ENCODE data around the gene INCA1. TPM values are rescaled to one million over a fixed set of nuclear protein-coding genes. Genes with fewer than 3 reads are reported as not detected.
A peak's percentile ranks its signal among the peaks of the same experiment; 100 is the strongest.

INCA1 gene
- total RNA-seq, 1 experiment from 2014 or later, result 1.3 TPM

DNA sequence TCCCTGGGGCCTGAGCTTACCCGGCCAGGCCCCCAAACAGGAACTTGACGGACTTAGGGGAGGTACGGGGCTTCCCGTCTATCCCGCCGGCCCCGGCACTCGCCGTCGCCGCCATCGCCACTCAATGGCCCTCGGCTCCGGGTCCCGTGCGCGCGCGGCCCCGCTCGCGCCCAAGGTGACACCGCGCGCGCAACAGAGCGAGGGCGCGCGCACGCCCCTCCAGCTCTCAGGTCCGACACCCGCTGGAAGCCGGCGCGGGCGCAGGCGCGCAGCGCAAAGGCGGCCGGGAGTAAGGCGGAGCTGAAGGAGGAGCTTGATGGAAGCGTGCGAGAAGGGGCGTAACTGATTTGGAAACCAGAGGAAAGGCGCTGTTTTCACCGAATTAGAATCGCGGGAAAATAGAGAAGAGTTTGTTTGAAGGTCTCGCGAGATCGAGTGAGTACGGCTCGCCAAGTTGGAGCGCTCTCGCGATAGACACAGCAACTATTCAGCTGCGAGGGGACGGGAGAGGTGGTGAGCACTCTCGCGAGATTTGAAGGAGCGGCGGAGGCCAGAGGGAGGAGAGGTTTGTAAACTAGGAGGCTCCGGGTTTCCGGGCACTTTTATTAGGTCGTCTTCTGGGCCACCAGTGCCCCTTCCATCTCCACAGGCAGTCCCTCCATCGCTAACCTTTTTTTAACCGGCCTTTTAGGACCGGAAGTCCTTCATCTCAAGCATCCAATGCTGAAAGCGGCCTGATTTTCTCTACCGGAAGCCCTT, 57.3 kb downstream of the INCA1 start, which contains the start of the genes RNF167 and SLC25A11:
TSS of gene RNF167 (plus strand) at position 473 of the 759 bp plus-strand sequence. CDS start 642 bp downstream, outside the sequence.
TSS of gene SLC25A11 (minus strand) at position 251 of the 759 bp plus-strand sequence. CDS start at position 115, 136 bp downstream.
- Histone ChIP-seq H3K9ac (ENCODE audit: extremely low read depth, insufficient read length, low read length) (peak within 1 kb of the TSS; percentile 96), H2BK5ac (ENCODE audit: insufficient read length, low read length) (no peak within 1 kb of the TSS), H3K18ac (ENCODE audit: insufficient read length, low read depth, low read length) (peak within 1 kb of the TSS; percentile 95), H4K5ac (ENCODE audit: insufficient read length, low read depth, low read length) (no peak within 1 kb of the TSS), H3K79me2 (ENCODE audit: insufficient read depth, low read length) (peaks cover 6% of the 10 kb centered on the region; the same call in 1 of the 2 replicates), H3K14ac (ENCODE audit: insufficient read depth, low read length) (peak within 1 kb of the TSS; percentile 91), H3K4me1 (ENCODE audit: insufficient read depth, low read length) (no peaks in the 10 kb centered on the region), H2AFZ (ENCODE audit: low read length) (peak within 1 kb of the TSS; percentile 83), H3K27ac (ENCODE audit: insufficient read length, low read depth, low read length) (peak within 1 kb of the TSS; percentile 81), H3K79me1 (ENCODE audit: insufficient read depth, low read depth, low read length, poor library complexity, severe bottlenecking) (peaks cover 5% of the 10 kb centered on the region), H3K4ac (ENCODE audit: low read depth, low read length) (no peak within 1 kb of the TSS), H3K9me3 (ENCODE audit: control insufficient read depth, low read depth, low read length) (no peaks in the 10 kb centered on the region), H2BK20ac (ENCODE audit: low read depth, low read length, poor library complexity, severe bottlenecking) (no peak within 1 kb of the TSS), H4K8ac (replicated peaks; ENCODE audit: insufficient read length, low read depth, low read length) (no peak within 1 kb of the TSS), H2BK12ac (ENCODE audit: insufficient read length, low read depth, low read length) (no peak within 1 kb of the TSS), H2BK120ac (ENCODE audit: low read depth, low read length, poor library complexity, severe bottlenecking) (no peak within 1 kb of the TSS), H4K91ac (ENCODE audit: insufficient read length, low read depth, low read length) (no peak within 1 kb of the TSS), H3K23ac (ENCODE audit: insufficient read length, low read depth, low read length) (no peak within 1 kb of the TSS), H4K20me1 (ENCODE audit: control insufficient read depth, insufficient read depth, insufficient read length) (peaks cover 7% of the 10 kb centered on the region), H3K4me2 (ENCODE audit: insufficient read depth, insufficient read length, low read length) (peak within 1 kb of the TSS; percentile 80), H2BK15ac (ENCODE audit: low read depth, low read length) (no peak within 1 kb of the TSS), H3T11ph (ENCODE audit: low read length) (no peak within 1 kb of the TSS), H3K23me2 (ENCODE audit: insufficient read length, low read depth, low read length, poor library complexity, severe bottlenecking) (peaks cover 17% of the 10 kb centered on the region), H2AK5ac (ENCODE audit: insufficient read length, low read length) (no peak within 1 kb of the TSS), H3K27me3 (ENCODE audit: insufficient read depth, low read length) (no peaks in the 10 kb centered on the region), H3K56ac (ENCODE audit: insufficient read length, low read depth, low read length) (peak within 1 kb of the TSS; percentile 44)
- no CpG with 5 or more reads among the region's 72 CpGs for WGBS (ENCODE audit: extremely low coverage, insufficient read length, low lambda C conversion rate)
- TF ChIP-seq, protein P1, sequence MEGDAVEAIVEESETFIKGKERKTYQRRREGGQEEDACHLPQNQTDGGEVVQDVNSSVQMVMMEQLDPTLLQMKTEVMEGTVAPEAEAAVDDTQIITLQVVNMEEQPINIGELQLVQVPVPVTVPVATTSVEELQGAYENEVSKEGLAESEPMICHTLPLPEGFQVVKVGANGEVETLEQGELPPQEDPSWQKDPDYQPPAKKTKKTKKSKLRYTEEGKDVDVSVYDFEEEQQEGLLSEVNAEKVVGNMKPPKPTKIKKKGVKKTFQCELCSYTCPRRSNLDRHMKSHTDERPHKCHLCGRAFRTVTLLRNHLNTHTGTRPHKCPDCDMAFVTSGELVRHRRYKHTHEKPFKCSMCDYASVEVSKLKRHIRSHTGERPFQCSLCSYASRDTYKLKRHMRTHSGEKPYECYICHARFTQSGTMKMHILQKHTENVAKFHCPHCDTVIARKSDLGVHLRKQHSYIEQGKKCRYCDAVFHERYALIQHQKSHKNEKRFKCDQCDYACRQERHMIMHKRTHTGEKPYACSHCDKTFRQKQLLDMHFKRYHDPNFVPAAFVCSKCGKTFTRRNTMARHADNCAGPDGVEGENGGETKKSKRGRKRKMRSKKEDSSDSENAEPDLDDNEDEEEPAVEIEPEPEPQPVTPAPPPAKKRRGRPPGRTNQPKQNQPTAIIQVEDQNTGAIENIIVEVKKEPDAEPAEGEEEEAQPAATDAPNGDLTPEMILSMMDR (conservative IDR thresholded peaks at IDR 0.05), result no peak
- peak; percentile 99 for DNase-seq
- H3K9me3 Mint-ChIP-seq, result no peaks in the 10 kb centered on the region; a peak in 1 of 5 replicates
- H3K4me3 Mint-ChIP-seq, result peak within 1 kb of the TSS; percentile 95 to 98
- peaks cover 3% of the 10 kb centered on the region for H3K27me3 Mint-ChIP-seq (ENCODE audit: low read depth)
- peaks cover 29 to 75% (median 58%) of the 10 kb centered on the region in 3 experiments for H3K36me3 Mint-ChIP-seq (ENCODE audit: insufficient read depth in 1 of 3, low read depth in 3 of 3)
- H3K27ac Mint-ChIP-seq, result peak within 1 kb of the TSS; percentile 100
- peaks cover 20 to 27% of the 10 kb centered on the region in 2 experiments for H3K4me1 Mint-ChIP-seq

Measured in H9 (cell line).